ENCODE data around the gene GMNC.
A peak's percentile ranks its signal among the peaks of the same experiment; 100 is the strongest.

Gene GMNC, protein sequence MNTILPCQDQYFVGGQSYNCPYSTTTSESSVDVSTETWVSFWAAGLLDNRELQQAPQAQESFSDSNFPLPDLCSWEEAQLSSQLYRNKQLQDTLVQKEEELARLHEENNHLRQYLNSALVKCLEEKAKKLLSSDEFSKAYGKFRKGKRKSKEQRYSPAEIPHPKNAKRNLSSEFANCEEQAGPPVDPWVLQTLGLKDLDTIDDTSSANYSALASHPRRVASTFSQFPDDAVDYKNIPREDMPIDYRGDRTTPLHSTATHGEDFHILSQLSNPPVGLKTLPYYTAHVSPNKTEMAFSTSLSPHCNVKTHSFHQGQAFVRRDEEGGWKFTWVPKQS

DNA sequence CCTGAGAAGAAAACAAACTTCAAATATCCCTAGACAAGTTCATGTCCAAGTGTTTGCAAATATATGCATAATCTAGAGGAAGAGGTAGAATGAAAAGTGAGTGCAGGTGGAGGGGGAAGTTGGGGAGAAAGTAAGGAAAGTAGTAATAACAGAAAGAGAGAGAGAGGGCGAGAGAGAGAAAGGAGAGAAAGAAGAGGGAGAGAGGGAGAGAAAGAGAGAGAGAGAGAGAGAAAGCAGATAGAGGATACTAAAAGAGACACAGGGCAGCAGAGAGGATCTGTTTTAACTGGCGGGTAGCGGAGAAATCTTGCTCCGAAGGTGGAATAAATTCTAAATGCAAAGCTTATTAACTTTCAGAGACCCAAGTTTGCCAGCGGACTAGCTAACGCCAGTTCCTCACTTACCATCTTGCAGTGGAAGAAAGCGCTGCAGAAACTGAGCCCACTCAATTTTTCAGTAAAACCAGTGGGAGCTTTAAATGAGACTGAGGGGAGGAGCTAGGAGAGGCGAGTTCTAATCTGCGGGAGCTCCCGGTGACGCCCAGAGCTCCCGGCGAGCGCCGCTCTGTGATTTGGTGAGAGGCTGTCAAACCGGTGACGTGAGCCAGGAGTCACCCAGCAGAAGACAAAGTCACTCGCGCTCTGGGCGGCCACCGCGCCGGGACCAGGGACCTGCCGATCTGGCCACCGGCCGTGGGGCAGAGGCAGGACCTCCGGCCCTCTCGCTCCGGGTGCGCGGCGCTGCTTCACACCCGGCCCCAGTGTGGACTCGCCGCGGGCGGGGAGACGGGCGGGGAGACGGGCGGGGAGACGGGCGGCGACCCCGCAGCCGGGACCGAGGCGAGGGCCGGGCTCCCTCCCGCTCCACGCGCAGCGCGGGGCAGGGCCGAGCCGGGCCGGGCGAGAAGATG, at the start of gene GMNC:
Gene GMNC, minus strand, starts transcription at position 486 of the 910 bp plus-strand sequence. Its CDS starts 79 bp downstream, at position 407.
- peak; percentile 7 for DNase-seq (ENCODE audit: extremely low read depth, low read depth)
- TF ChIP-seq CTCF (IDR thresholded peaks at IDR 0.05; ENCODE audit: low read depth, low read length, missing control alignments), result no peak
- peak within 1 kb of the TSS; percentile 37 for H3K4me3 ChIP-seq (replicated peaks; ENCODE audit: low read depth, low read length)

DNA sequence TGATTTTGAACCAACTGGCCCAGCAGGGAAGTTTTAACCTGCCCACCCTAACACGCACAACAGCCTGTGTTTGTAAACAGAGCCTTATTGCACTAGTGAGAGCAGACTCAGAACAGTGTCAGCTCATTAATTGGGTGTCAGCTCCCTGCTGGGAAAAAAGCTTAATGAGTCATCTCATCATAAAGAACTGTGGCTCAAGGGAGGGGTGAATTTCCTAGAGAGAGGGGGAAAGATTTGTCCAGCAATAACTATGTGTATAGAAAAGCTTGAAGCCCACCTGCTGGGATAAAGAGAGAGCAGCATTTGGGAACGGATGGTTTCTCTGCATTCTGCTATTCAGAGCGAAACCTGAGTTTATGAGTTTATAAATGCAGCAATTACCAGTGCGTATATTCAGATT, 48.9 kb upstream of the GMNC start:
- no peak for TF ChIP-seq CTCF (IDR thresholded peaks at IDR 0.05; ENCODE audit: low read depth, low read length, missing control alignments)
- DNase-seq (ENCODE audit: extremely low read depth, low read depth), result no peak
- no peak overlapping the region for H3K4me3 ChIP-seq (replicated peaks; ENCODE audit: low read depth, low read length)

DNA sequence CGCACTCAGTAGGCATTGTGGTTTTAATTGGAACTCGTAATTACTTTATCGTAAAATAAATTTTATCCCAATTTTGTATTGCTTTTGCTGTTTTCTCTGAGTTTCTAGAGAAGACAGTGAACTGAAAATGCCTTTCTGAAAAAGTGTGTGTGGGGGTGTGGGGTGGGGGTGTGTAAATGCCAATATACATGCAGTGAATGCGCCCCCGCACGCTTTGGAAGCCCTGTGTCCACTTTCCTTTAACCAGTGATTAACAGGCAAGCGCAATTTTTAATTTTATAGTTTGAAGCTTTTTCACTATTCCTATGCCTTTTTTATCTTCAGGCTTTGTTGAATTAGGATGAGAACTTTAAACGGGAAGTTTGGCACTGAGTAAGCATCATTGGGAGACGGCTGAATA, 47.4 kb upstream of the GMNC start:
- H3K4me3 ChIP-seq (replicated peaks; ENCODE audit: low read depth, low read length), result no peak overlapping the region
- no peak for TF ChIP-seq CTCF (IDR thresholded peaks at IDR 0.05; ENCODE audit: low read depth, low read length, missing control alignments)
- no peak for DNase-seq (ENCODE audit: extremely low read depth, low read depth)

GRCh38 chr3:190903156-190903555, 40.7 kb upstream of the GMNC start:
- no peak overlapping the region for H3K4me3 ChIP-seq (replicated peaks; ENCODE audit: low read depth, low read length)
- TF ChIP-seq CTCF (IDR thresholded peaks at IDR 0.05; ENCODE audit: low read depth, low read length, missing control alignments), result no peak
- no peak for DNase-seq (ENCODE audit: extremely low read depth, low read depth)

DNA sequence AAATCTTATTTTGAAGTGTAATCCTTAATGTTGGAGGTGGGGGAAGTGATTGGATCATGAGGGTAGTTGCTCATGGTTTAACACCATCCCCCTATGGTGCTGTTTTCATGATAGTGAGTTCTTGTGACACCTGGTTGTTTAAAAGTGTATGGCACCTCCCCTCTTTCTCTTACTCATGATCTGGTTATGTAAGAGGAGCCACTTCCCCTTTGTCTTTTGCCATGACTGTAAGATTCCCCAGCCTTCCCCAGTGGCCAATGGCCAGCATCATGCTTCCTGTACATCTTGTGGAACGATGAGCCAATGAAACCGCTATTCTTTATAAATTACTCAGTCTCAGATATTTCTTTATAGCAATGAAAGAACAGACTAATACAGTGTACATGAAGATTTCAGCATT, 39.8 kb upstream of the GMNC start:
- TF ChIP-seq CTCF (IDR thresholded peaks at IDR 0.05; ENCODE audit: low read depth, low read length, missing control alignments), result no peak
- H3K4me3 ChIP-seq (replicated peaks; ENCODE audit: low read depth, low read length), result no peak overlapping the region
- DNase-seq (ENCODE audit: extremely low read depth, low read depth), result no peak

DNA sequence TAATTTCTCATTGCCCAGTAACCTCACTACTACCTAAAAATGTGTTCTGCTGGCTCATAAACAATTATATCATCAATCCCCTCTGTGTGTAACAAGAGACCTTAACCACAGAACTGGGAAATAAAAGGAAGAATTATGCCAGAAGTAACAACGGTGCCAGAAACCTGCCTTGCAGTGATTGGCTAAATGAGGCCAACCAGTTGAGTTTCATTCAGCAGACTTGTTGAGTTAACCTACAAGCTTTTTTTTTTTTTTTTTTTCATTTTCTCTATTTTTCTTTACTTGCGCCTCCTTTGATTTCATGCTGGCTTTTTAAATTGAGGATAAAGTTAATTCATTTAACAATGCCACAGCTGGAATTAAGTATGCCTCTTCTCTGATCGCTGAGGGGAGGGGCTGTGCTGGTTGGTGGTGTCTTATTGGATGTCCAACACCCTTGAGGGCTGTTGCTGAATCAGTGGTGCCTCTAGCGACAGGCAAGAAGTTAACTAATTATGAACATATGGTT, 30.0 kb upstream of the GMNC start:
- no peak for TF ChIP-seq CTCF (IDR thresholded peaks at IDR 0.05; ENCODE audit: low read depth, low read length, missing control alignments)
- no peak for DNase-seq (ENCODE audit: extremely low read depth, low read depth)
- H3K4me3 ChIP-seq (replicated peaks; ENCODE audit: low read depth, low read length), result no peak overlapping the region

Data from HFF-Myc (cell line).